HG02610 (cell line): Measurements from ENCODE around the gene UBE2M.
"Not testable (repeated sequence)": the region's sequence is repeated elsewhere in the genome, so short reads cannot be mapped to it uniquely, and the experiment has no call there.

Experiments used
- ATAC-seq: cut with Tn5 transposase; IDR thresholded peaks from one replicate; pipeline ENCODE4 v1.9.1; 2021; ENCODE audit warnings: mild to moderate bottlenecking, moderate library complexity; ENCODE audit not compliant: unreplicated experiment

The UBE2M gene

GRCh38 chr19:58558066-58558622 is at the start of gene UBE2M:
UBE2M (minus strand) TSS chr19:58558611; CDS start chr19:58558381, 230 bp downstream.
- peak; percentile 0 for ATAC-seq

- ATAC-seq: not testable (repeated sequence)
Measured at GRCh38 chr19:58607213-58607612, 48.8 kb upstream of the UBE2M start.

- ATAC-seq: not testable (repeated sequence)
Measured at GRCh38 chr19:58606251-58606896, 48.0 kb upstream of the UBE2M start.

- ATAC-seq: no peak
Measured at GRCh38 chr19:58586133-58586765, 27.8 kb upstream of the UBE2M start.

- ATAC-seq: no peak
Measured at GRCh38 chr19:58585442-58586132, 27.2 kb upstream of the UBE2M start.

GRCh38 chr19:58584498-58585441 is 26.4 kb upstream of the UBE2M start:
- ATAC-seq: no peak

GRCh38 chr19:58582985-58583384 is 24.6 kb upstream of the UBE2M start:
- ATAC-seq: no peak

- ATAC-seq: peak; percentile 77
Measured at GRCh38 chr19:58581227-58582141, 23.1 kb upstream of the UBE2M start.

GRCh38 chr19:58579473-58580142 is 21.2 kb upstream of the UBE2M start:
- ATAC-seq: no peak

GRCh38 chr19:58578012-58578925 is 19.9 kb upstream of the UBE2M start:
- ATAC-seq: no peak

- ATAC-seq: not testable (repeated sequence)
Measured at GRCh38 chr19:58577581-58577980, 19.2 kb upstream of the UBE2M start.

GRCh38 chr19:58575183-58576041 is 17.0 kb upstream of the UBE2M start:
- peak; percentile 42 for ATAC-seq

- ATAC-seq: no peak
Measured at GRCh38 chr19:58573658-58574164, 15.3 kb upstream of the UBE2M start.

GRCh38 chr19:58572818-58573657 is 14.6 kb upstream of the UBE2M start, which contains the start of gene MZF1:
MZF1 (minus strand) TSS chr19:58573335; CDS start chr19:58571389, 1,946 bp downstream.
- ATAC-seq: peak; percentile 56

GRCh38 chr19:58572026-58572817 is 13.8 kb upstream of the UBE2M start:
- no peak for ATAC-seq
